Common myeloid progenitor, CD34-positive (primary cell): ENCODE results near the gene MYBPC3.

ENCODE experiments used
- CTCF ChIA-PET: fragments of 350-600 bp; sonication (Branson Sonifier 250); formaldehyde crosslinking; loops from one replicate; lab custom pipeline; 2021; ENCODE audit warnings: antibody characterized with exemption; lab: Charles Lee
- POLR2A ChIA-PET: fragments of 350-600 bp; sonication (Branson Sonifier 250); formaldehyde crosslinking; loops from one replicate; lab custom pipeline; 2021; ENCODE audit warnings: antibody characterized with exemption; lab: Charles Lee
- DNase-seq, 3 donors: peaks; one replicate each; pipeline versions ENCODE4 v3.0.0 to v3.0.0-alpha.2; 2013
- H3K27ac ChIP-seq, 2 experiments: 1 replicate in 1 of 2; 2 replicates in 1 of 2; pipeline ENCODE4 v1.7.0; 2013; ENCODE audit warnings: inconsistent platforms in 2 of 2, low read length in 2 of 2, mild to moderate bottlenecking in 2 of 2, low read depth in 1 of 2, moderate library complexity in 1 of 2; ENCODE audit not compliant: severe bottlenecking in 2 of 2, insufficient read depth in 1 of 2, poor library complexity in 1 of 2
- H3K27me3 ChIP-seq, 5 experiments: replicated peaks in 2 of 5; 1 replicate in 3 of 5; 2 replicates in 2 of 5; pipeline versions ENCODE4 v1.6.1 to v1.7.0; 2013; ENCODE audit warnings: low read length in 4 of 5, mild to moderate bottlenecking in 2 of 5, moderate library complexity in 2 of 5, inconsistent platforms in 1 of 5; ENCODE audit not compliant: insufficient read depth in 5 of 5, control insufficient read depth in 4 of 5
- H3K36me3 ChIP-seq, 4 experiments: 1 replicate in 2 of 4; 2 replicates in 2 of 4; pipeline versions ENCODE4 v1.6.1 to v1.7.0; 2013; ENCODE audit warnings: low read length in 3 of 4, control low read depth in 1 of 4, mild to moderate bottlenecking in 1 of 4; ENCODE audit not compliant: control insufficient read depth in 4 of 4, insufficient read depth in 4 of 4
- H3K4me1 ChIP-seq, 4 experiments: 1 replicate in 3 of 4; 2 replicates in 1 of 4; pipeline versions ENCODE4 v1.6.1 to v1.7.1; 2013; ENCODE audit warnings: low read length in 3 of 4, mild to moderate bottlenecking in 3 of 4, control low read depth in 1 of 4, inconsistent platforms in 1 of 4, moderate library complexity in 1 of 4; ENCODE audit not compliant: control insufficient read depth in 4 of 4, insufficient read depth in 4 of 4; ENCODE audit errors: control extremely low read depth in 1 of 4
- H3K4me3 ChIP-seq, 7 experiments: 1 replicate in 4 of 7; 2 replicates in 3 of 7; pipeline versions ENCODE4 v1.5.1 to v1.7.0; 2013; ENCODE audit warnings: mild to moderate bottlenecking in 7 of 7, low read length in 6 of 7, moderate library complexity in 6 of 7, inconsistent platforms in 2 of 7, low read depth in 2 of 7, control low read depth in 1 of 7; ENCODE audit not compliant: insufficient read depth in 4 of 7, control insufficient read depth in 1 of 7; ENCODE audit errors: extremely low read depth in 1 of 7
- H3K9me3 ChIP-seq, 5 experiments: 1 replicate in 4 of 5; 2 replicates in 1 of 5; pipeline versions ENCODE4 v1.6.1 to v1.7.1; 2013; ENCODE audit warnings: low read length in 4 of 5, mild to moderate bottlenecking in 2 of 5, inconsistent platforms in 1 of 5, low read depth in 1 of 5, moderate library complexity in 1 of 5; ENCODE audit not compliant: control insufficient read depth in 4 of 5, insufficient read depth in 2 of 5; ENCODE audit errors: control extremely low read depth in 1 of 5
- WGBS: methylation state at CpG from one replicate; pipeline ENCODE4 v1.1.5; 2013; ENCODE audit not compliant: insufficient coverage; 5-methylcytosine and 5-hydroxymethylcytosine counted together

Gene MYBPC3

DNA sequence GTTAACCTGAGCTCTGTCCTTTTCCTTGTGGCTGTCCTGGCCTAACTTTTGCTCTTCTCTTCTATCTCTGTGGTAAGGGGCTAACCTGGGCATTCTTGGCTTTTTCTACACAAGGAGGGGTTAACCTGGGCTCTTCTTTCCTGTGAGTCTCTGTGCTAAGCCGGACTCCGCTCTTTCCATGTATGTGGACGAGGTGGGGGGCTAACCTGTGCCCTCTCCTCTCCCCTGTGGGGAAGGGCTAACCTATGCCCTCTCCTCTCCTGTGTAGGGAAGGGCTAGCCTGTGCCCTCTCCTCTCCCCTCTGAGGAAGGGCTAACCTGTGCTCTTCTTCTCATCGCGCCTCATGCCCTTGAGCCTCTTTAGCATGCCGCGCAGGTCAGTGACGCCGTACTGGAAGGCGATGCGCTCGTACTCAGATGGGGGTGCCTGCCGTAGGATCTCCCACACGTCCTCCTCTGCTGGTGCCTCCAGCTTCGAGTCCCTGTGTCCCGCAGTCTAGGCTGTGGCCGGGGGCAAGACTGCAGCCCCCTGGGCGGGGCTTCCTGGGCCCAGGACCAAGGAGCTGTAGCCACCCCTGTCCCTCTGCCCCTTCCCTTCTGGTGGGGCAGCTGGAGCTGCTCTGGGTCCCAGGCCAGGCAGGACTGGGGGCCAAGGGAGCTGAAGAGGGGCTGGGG, 6.5 kb downstream of the MYBPC3 start:
- Histone ChIP-seq H3K36me3 (no peaks in the 10 kb centered on the region), H3K9me3 (no peaks in the 10 kb centered on the region), H3K27me3 (no peaks in the 10 kb centered on the region), H3K27ac (no peak overlapping the region), H3K4me3 (no peak overlapping the region), H3K4me1 (no peaks in the 10 kb centered on the region)
- 96% methylated on average over 14 of the region's 18 CpGs for WGBS
- ChIA-PET CTCF (interaction anchor here (1.1 to 2.6 kb wide), 4 partner anchors 8 to 75 kb away, joined by 3 to 9 read pairs (median 4); no protein-coding TSS in a partner anchor), POLR2A (no interaction called here)
- no peak for DNase-seq

GRCh38 chr11:47342854-47343253, 9.6 kb downstream of the MYBPC3 start:
- Histone ChIP-seq H3K27me3 (no peaks in the 10 kb centered on the region), H3K27ac (no peak overlapping the region), H3K36me3 (no peaks in the 10 kb centered on the region), H3K4me3 (no peak overlapping the region), H3K4me1 (no peaks in the 10 kb centered on the region), H3K9me3 (no peaks in the 10 kb centered on the region)
- WGBS: 96% methylated on average over 12 of the region's 15 CpGs
- ChIA-PET CTCF (interaction anchor here (3.5 kb wide), 1 partner anchor 10 kb away, joined by 10 read pairs; no protein-coding TSS in a partner anchor), POLR2A (no interaction called here)
- DNase-seq: no peak

DNA sequence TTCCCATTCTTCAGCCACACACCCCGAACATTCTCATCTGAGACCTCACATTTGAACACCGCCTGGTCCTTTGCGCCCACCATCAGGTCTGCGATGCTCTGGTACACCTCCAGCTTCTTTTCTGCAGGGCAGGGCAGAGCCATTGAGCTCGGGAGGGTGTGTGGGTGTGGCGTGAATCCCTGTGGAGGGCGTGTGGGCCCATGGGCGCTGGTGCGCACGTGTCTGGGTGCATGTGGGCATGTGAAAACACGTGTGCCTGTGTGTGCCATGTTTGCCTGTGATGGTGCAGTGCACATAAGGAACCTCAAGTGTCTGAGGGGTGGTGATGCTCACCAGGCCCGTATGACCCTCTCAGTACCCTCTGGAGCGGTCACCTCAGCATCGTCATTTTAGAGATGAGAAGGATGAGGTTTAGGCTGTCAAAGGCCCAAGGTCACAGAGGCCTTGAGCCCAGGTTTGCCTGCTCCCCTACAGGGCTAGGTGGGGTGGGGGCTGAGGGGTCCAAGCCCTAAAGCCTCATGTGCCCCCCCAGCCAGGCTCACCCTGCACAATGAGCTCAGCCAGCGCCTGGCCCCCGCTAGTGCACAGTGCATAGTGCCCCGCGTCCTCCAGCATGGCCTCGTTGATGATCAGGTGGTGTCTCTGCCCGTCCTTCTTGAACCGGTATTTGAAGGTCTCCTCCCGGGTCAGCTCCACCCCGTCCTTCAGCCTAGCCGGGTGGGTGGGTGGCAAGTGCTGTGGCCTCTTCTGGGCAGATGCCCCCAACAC, 10.3 kb downstream of the MYBPC3 start:
- WGBS: 97% methylated on average over 23 of the region's 24 CpGs
- Histone ChIP-seq H3K27ac (no peak overlapping the region), H3K4me3 (no peak overlapping the region), H3K4me1 (no peaks in the 10 kb centered on the region), H3K27me3 (no peaks in the 10 kb centered on the region), H3K36me3 (no peaks in the 10 kb centered on the region), H3K9me3 (no peaks in the 10 kb centered on the region)
- no peak for DNase-seq
- CTCF ChIA-PET: interaction anchor here (0.6 to 3.5 kb wide), 3 partner anchors 9 to 501 kb away, joined by 3 to 10 read pairs (median 3); no protein-coding TSS in a partner anchor
- POLR2A ChIA-PET: no interaction called here

- no peaks in the 10 kb centered on the region for H3K36me3 ChIP-seq
- no peak overlapping the region for H3K4me3 ChIP-seq
- ChIA-PET POLR2A (no interaction called here), CTCF (interaction anchor here (0.6 to 3.5 kb wide), 2 partner anchors 8 to 500 kb away, joined by 3 to 10 read pairs; no protein-coding TSS in a partner anchor)
- H3K4me1 ChIP-seq: no peaks in the 10 kb centered on the region
- no peaks in the 10 kb centered on the region for H3K9me3 ChIP-seq
- WGBS: 98% methylated on average over 17 of the region's 18 CpGs
- no peaks in the 10 kb centered on the region for H3K27me3 ChIP-seq
- no peak overlapping the region for H3K27ac ChIP-seq
- no peak for DNase-seq
These were observed 11.3 kb downstream of the MYBPC3 start for GRCh38 chr11:47340980-47341775.

DNA sequence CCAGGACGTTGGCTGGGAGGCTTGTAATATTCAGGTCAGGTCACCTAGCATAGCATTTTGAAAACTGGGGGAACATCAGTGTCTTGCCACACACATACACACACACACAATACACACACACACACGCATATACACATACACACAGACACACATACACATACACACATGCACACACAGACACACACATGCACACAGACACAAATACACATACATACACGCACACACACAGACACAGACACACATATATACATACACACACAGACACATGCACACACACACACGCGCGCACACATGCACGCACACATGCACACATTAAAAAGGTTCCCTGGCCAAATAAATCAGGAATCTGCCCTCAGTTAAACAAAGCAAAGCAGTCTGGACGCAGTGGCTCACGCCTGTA, 12.5 kb downstream of the MYBPC3 start:
- H3K9me3 ChIP-seq: no peaks in the 10 kb centered on the region
- no peaks in the 10 kb centered on the region for H3K27me3 ChIP-seq
- DNase-seq: no peak
- H3K36me3 ChIP-seq: no peaks in the 10 kb centered on the region
- ChIA-PET CTCF (no interaction called here), POLR2A (no interaction called here)
- H3K27ac ChIP-seq: no peak overlapping the region
- no peak overlapping the region for H3K4me3 ChIP-seq
- H3K4me1 ChIP-seq: no peaks in the 10 kb centered on the region
- WGBS: 96% methylated on average over 8 of the region's 9 CpGs

GRCh38 chr11:47338396-47339241, 13.9 kb downstream of the MYBPC3 start:
- Histone ChIP-seq H3K4me3 (no peak overlapping the region), H3K27me3 (no peaks in the 10 kb centered on the region), H3K9me3 (no peaks in the 10 kb centered on the region), H3K36me3 (no peaks in the 10 kb centered on the region), H3K4me1 (no peaks in the 10 kb centered on the region), H3K27ac (no peak overlapping the region)
- no peak for DNase-seq
- ChIA-PET POLR2A (no interaction called here), CTCF (no interaction called here)
- 95% methylated on average over 26 of the region's 27 CpGs for WGBS
